Measurements from ENCODE around the gene CIC.
"Not testable (repeated sequence)": the region's sequence is repeated elsewhere in the genome, so short reads cannot be mapped to it uniquely, and the experiment has no call there.

CIC gene

GRCh38 chr19:42255766-42256745, 13.0 kb upstream of the CIC start:
- DNase-seq: no peak

- not testable (repeated sequence) for DNase-seq
Measured at GRCh38 chr19:42257842-42258241, 11.2 kb upstream of the CIC start.

GRCh38 chr19:42261763-42262162, 7.3 kb upstream of the CIC start:
- DNase-seq: no peak

- DNase-seq: not testable (repeated sequence)
Measured at GRCh38 chr19:42266105-42266504, 2.9 kb upstream of the CIC start.

- not testable (repeated sequence) for DNase-seq
Measured at GRCh38 chr19:42266928-42267603, 2.0 kb upstream of the CIC start.

- no peak for DNase-seq
Measured at GRCh38 chr19:42267644-42268141, 1.4 kb upstream of the CIC start.

GRCh38 chr19:42268142-42268703, 829 bp upstream of the CIC start:
- DNase-seq: peak; percentile 97

- DNase-seq: no peak
Measured at GRCh38 chr19:42269478-42270345, 660 bp downstream of the CIC start.

- DNase-seq: no peak
Measured at GRCh38 chr19:42270346-42271044, 1.4 kb downstream of the CIC start.

GRCh38 chr19:42271045-42271419, 2.0 kb downstream of the CIC start:
- DNase-seq: no peak

GRCh38 chr19:42271861-42272534, 2.9 kb downstream of the CIC start:
- no peak for DNase-seq

GRCh38 chr19:42272535-42272897, 3.5 kb downstream of the CIC start:
- DNase-seq: no peak

- no peak for DNase-seq
Measured at GRCh38 chr19:42272989-42273406, 3.9 kb downstream of the CIC start.

GRCh38 chr19:42273407-42274064, 4.5 kb downstream of the CIC start:
- no peak for DNase-seq

GRCh38 chr19:42274065-42274682, 5.1 kb downstream of the CIC start:
- no peak for DNase-seq

GRCh38 chr19:42275103-42275502, 6.1 kb downstream of the CIC start:
- DNase-seq: no peak

- DNase-seq: no peak
Measured at GRCh38 chr19:42275517-42275916, 6.5 kb downstream of the CIC start.

- no peak for DNase-seq
Measured at GRCh38 chr19:42276284-42276683, 7.2 kb downstream of the CIC start.

GRCh38 chr19:42276821-42277220, 7.8 kb downstream of the CIC start:
- DNase-seq: no peak

GRCh38 chr19:42277821-42278451, 8.9 kb downstream of the CIC start:
- no peak for DNase-seq
